IMR-90 (cell line): ENCODE data around the gene CD19. TPM values are rescaled to one million over a fixed set of nuclear protein-coding genes. Genes with fewer than 3 reads are reported as not detected.

ENCODE experiments used
- ATAC-seq: fragments of 200-7000 bp; cut with Tn5 transposase; 2 replicates; pipeline ENCODE4 v1.9.1; 2020; ENCODE audit warnings: low read depth, mild to moderate bottlenecking, moderate library complexity
- BruUV-seq: library from RNA; stranded (reverse); fragments of 400-500 nt; replicated peaks from 2 replicates; lab custom pipeline; 2021; lab: Mats Ljungman, UMichigan
- CTCF ChIA-PET: fragments of 300-600 bp; formaldehyde crosslinking; extraction: SDS; loops from one replicate; lab custom pipeline; 2021; ENCODE audit warnings: antibody characterized with exemption; lab: Yijun Ruan, JAX
- POLR2A ChIA-PET: fragments of 300-600 bp; sonication (Branson Sonifier 250); formaldehyde crosslinking; loops from one replicate; lab custom pipeline; 2022; ENCODE audit warnings: antibody characterized with exemption; ENCODE audit not compliant: unreplicated experiment; lab: Charles Lee
- DNase-seq: peaks from one replicate; pipeline ENCODE4 v3.0.0; 2013
- H2AFZ ChIP-seq: replicated peaks from 2 replicates; pipeline ENCODE3; 2013; ENCODE audit warnings: low read length, mild to moderate bottlenecking; ENCODE audit not compliant: poor library complexity
- H2AK5ac ChIP-seq: 2 replicates; pipeline ENCODE4 v1.6.1; 2013; ENCODE audit warnings: low read depth, low read length, inconsistent platforms
- H2AK9ac ChIP-seq: replicated peaks from 2 replicates; pipeline ENCODE3; 2013; ENCODE audit warnings: mild to moderate bottlenecking, low read depth, low read length, moderate library complexity; ENCODE audit not compliant: poor library complexity
- H2BK120ac ChIP-seq: 2 replicates; pipeline ENCODE4 v1.6.1; 2013; ENCODE audit warnings: low read depth, low read length, inconsistent platforms
- H2BK15ac ChIP-seq: 3 replicates; pipeline ENCODE4 v1.6.1; 2013; ENCODE audit warnings: low read depth, low read length, inconsistent platforms
- H2BK20ac ChIP-seq: 2 replicates; pipeline ENCODE4 v1.6.1; 2013; ENCODE audit warnings: low read depth, mild to moderate bottlenecking, inconsistent platforms, low read length, moderate library complexity
- H2BK5ac ChIP-seq: 2 replicates; pipeline ENCODE4 v1.6.1; 2013; ENCODE audit warnings: mild to moderate bottlenecking, low read depth, low read length, inconsistent platforms; ENCODE audit not compliant: poor library complexity, severe bottlenecking
- H3K14ac ChIP-seq: replicated peaks from 2 replicates; pipeline ENCODE4 v1.6.1; 2013; ENCODE audit warnings: low read depth, low read length, inconsistent platforms
- H3K18ac ChIP-seq: 2 replicates; pipeline ENCODE4 v1.6.1; 2013; ENCODE audit warnings: low read depth, low read length, control low read depth
- H3K23ac ChIP-seq: 2 replicates; pipeline ENCODE4 v1.6.1; 2013; ENCODE audit warnings: low read depth, low read length, inconsistent platforms
- H3K27ac ChIP-seq: 2 replicates; pipeline ENCODE4 v1.5.1; 2013; ENCODE audit warnings: mild to moderate bottlenecking, control low read depth, low read length; ENCODE audit not compliant: insufficient read depth
- H3K27me3 ChIP-seq: 2 replicates; pipeline ENCODE4 v1.6.1; 2013; ENCODE audit warnings: low read length; ENCODE audit not compliant: control insufficient read depth, insufficient read depth
- H3K36me3 ChIP-seq: 2 replicates; pipeline ENCODE4 v1.6.1; 2013; ENCODE audit warnings: low read length, mixed read lengths; ENCODE audit not compliant: control insufficient read depth, insufficient read depth
- H3K4ac ChIP-seq: 2 replicates; pipeline ENCODE4 v1.6.1; 2013; ENCODE audit warnings: low read depth, low read length, inconsistent platforms
- H3K4me1 ChIP-seq: 2 replicates; pipeline ENCODE4 v1.6.1; 2013; ENCODE audit warnings: low read length, mixed read lengths; ENCODE audit not compliant: control insufficient read depth, insufficient read depth
- H3K4me2 ChIP-seq: 2 replicates; pipeline ENCODE4 v1.6.1; 2013; ENCODE audit warnings: low read depth, mild to moderate bottlenecking, control low read depth, low read length, moderate library complexity
- H3K4me3 ChIP-seq: 2 replicates; pipeline ENCODE4 v1.5.1; 2013; ENCODE audit warnings: low read depth, mild to moderate bottlenecking, control low read depth, low read length, moderate library complexity; ENCODE audit not compliant: insufficient read depth
- H3K56ac ChIP-seq: 2 replicates; pipeline ENCODE4 v1.6.1; 2013; ENCODE audit warnings: low read length, inconsistent platforms; ENCODE audit not compliant: insufficient read depth; ENCODE audit errors: extremely low read depth
- H3K79me1 ChIP-seq, 2 experiments: 2 replicates each; pipeline ENCODE4 v1.6.1; 2013; ENCODE audit warnings: low read length in 2 of 2, inconsistent platforms in 1 of 2, low read depth in 1 of 2
- H3K9ac ChIP-seq: 2 replicates; pipeline ENCODE4 v1.6.1; 2013; ENCODE audit warnings: low read depth, low read length, control low read depth
- H3K9me1 ChIP-seq: 2 replicates; pipeline ENCODE4 v1.6.1; 2013; ENCODE audit warnings: low read length, inconsistent platforms; ENCODE audit not compliant: insufficient read depth
- H3K9me3 ChIP-seq: 2 replicates; pipeline ENCODE4 v1.6.1; 2013; ENCODE audit warnings: low read length; ENCODE audit not compliant: control insufficient read depth, insufficient read depth
- H4K20me1 ChIP-seq: 2 replicates; pipeline ENCODE4 v1.6.1; 2013; ENCODE audit warnings: low read length, inconsistent platforms; ENCODE audit not compliant: insufficient read depth
- H4K5ac ChIP-seq: 2 replicates; pipeline ENCODE4 v1.6.1; 2013; ENCODE audit warnings: mild to moderate bottlenecking, low read depth, low read length, control low read depth
- H4K8ac ChIP-seq, 2 experiments: 2 replicates each; pipeline ENCODE4 v1.6.1; 2013; ENCODE audit warnings: low read depth in 2 of 2, low read length in 2 of 2, control low read depth in 1 of 2, inconsistent platforms in 1 of 2
- H4K91ac ChIP-seq: 2 replicates; pipeline ENCODE4 v1.6.1; 2013; ENCODE audit warnings: low read depth, low read length, inconsistent platforms; ENCODE audit not compliant: insufficient read depth
- BHLHE40 ChIP-seq: fragments of 150-350 bp; IDR thresholded peaks from 2 replicates; pipeline ENCODE4 v1.6.1; 2016; ENCODE audit warnings: mild to moderate bottlenecking, low read depth, low read length
- CHD1 ChIP-seq: IDR thresholded peaks from 2 replicates; pipeline ENCODE4 v1.6.1; 2012; ENCODE audit warnings: low read depth, low read length, improper control_type of control experiment
- CTCF ChIP-seq: conservative IDR thresholded peaks from 2 replicates; pipeline ENCODE4 v1.5.1; 2012; ENCODE audit warnings: mild to moderate bottlenecking, low read depth, low read length, improper control_type of control experiment
- ELK1 ChIP-seq: fragments of 150-350 bp; IDR thresholded peaks from 2 replicates; pipeline ENCODE4 v1.6.1; 2016; ENCODE audit warnings: low read depth, mild to moderate bottlenecking, low read length, moderate library complexity, borderline replicate concordance
- MAFK ChIP-seq: IDR thresholded peaks from 2 replicates; pipeline ENCODE4 v1.6.1; 2012; ENCODE audit warnings: low read depth, low read length, improper control_type of control experiment
- MAZ ChIP-seq: IDR thresholded peaks from 2 replicates; pipeline ENCODE4 v1.6.1; 2012; ENCODE audit warnings: low read depth, mild to moderate bottlenecking, low read length, improper control_type of control experiment, moderate library complexity, borderline replicate concordance
- POLR2A ChIP-seq: IDR thresholded peaks from 2 replicates; pipeline ENCODE4 v1.6.1; 2012; ENCODE audit warnings: mild to moderate bottlenecking, low read depth, low read length
- RCOR1 ChIP-seq: IDR thresholded peaks from 2 replicates; pipeline ENCODE4 v1.6.1; 2012; ENCODE audit warnings: mild to moderate bottlenecking, low read length, improper control_type of control experiment; ENCODE audit not compliant: insufficient replicate concordance
- RFX5 ChIP-seq: IDR thresholded peaks from 2 replicates; pipeline ENCODE4 v1.8.0; 2012; ENCODE audit warnings: low read depth, mild to moderate bottlenecking, low read length, moderate library complexity
- SMC3 ChIP-seq: fragments of 150-350 bp; IDR thresholded peaks from 2 replicates; pipeline ENCODE4 v1.6.1; 2016; ENCODE audit warnings: low read depth, mild to moderate bottlenecking, antibody characterized with exemption, low read length, moderate library complexity
- WGBS, 2 experiments: methylation state at CpG; one replicate each; pipeline versions ENCODE4 v1.1.5 to v1.1.7; 2013; ENCODE audit warnings: missing lambda C conversion rate in 2 of 2; ENCODE audit not compliant: insufficient read length in 1 of 2; ENCODE audit errors: extremely low coverage in 2 of 2; 5-methylcytosine and 5-hydroxymethylcytosine counted together
- dilution Hi-C: fragments of 300-500 bp; cut with HindIII; formaldehyde crosslinking; loops from one replicate; pipeline ENCODE4 v1.14.3; 2018; ENCODE audit warnings: low sequenced_read_pairs; ENCODE audit not compliant: unreplicated experiment
- in situ Hi-C: fragments of 300-500 bp; cut with MboI; formaldehyde crosslinking; loops from 3 replicates; pipeline ENCODE4 v1.14.3; 2019; ENCODE audit warnings: low sequenced_read_pairs, inconsistent platforms, mixed read lengths
- intact Hi-C: fragments of 100-400 bp; cut with micrococcal nuclease; formaldehyde crosslinking; loops from 2 replicates; pipeline ENCODE4 v1.10.0; 2022
- polyA plus RNA-seq, 3 experiments: library from polyadenylated mRNA; depleted of rRNA; stranded (reverse); fragments of >200 nt; gene quantifications; 2 replicates each; pipeline ENCODE4 v1.2.3, GENCODE V29; 2012; ENCODE audit warnings: low replicate concordance in 1 of 3
- total RNA-seq: library from RNA; depleted of rRNA; stranded (reverse); fragments of >200 nt; gene quantifications from 2 replicates; pipeline ENCODE4 v1.2.3, GENCODE V29; 2012

CD19 gene
- total and polyA plus RNA-seq, 2 of the 4 experiments (the other 2 are of a cell fraction), result not detected

- Histone ChIP-seq H2AK9ac (no peak overlapping the region), H4K20me1 (peaks cover 9% of the 10 kb centered on the region; the same call in 1 of the 2 replicates), H3K4me3 (no peak overlapping the region), H2BK20ac (no peak overlapping the region), H3K18ac (no peak overlapping the region), H2AFZ (no peak overlapping the region), H3K23ac (no peak overlapping the region), H3K9me3 (no peaks in the 10 kb centered on the region), H4K5ac (no peak overlapping the region), H2BK5ac (no peak overlapping the region), H4K91ac (no peak overlapping the region), H3K56ac (no peak overlapping the region), H3K79me1 (peaks cover 0 to 13% of the 10 kb centered on the region in 2 experiments; a peak in 3 of 4 replicates), H3K36me3 (peaks cover 10% of the 10 kb centered on the region), H3K4ac (no peak overlapping the region), H3K27me3 (no peaks in the 10 kb centered on the region), H4K8ac (no peak overlapping the region), H3K9me1 (peaks cover 7% of the 10 kb centered on the region), H3K27ac (no peak overlapping the region), H3K4me2 (no peak overlapping the region), H2BK15ac (no peak overlapping the region), H3K4me1 (peaks cover 2% of the 10 kb centered on the region; the same call in 1 of the 2 replicates), H3K9ac (no peak overlapping the region), H2AK5ac (no peak overlapping the region), H2BK120ac (no peak overlapping the region), H3K14ac (no peak overlapping the region)
- ATAC-seq, result no peak
- POLR2A ChIA-PET, result no interaction called here
- no CpG with 5 or more reads among the region's 3 CpGs for WGBS, 2 experiments
- no peak for DNase-seq
- intact Hi-C loops, result no loop called here
- dilution Hi-C loops, result no loop called here
- CTCF ChIA-PET, result interaction anchor here (0.5 kb wide), 1 partner anchor 15 kb away, joined by 4 read pairs; no protein-coding TSS in a partner anchor
- BruUV-seq, result no TSS peak
- TF ChIP-seq RCOR1, result no peak
- TF ChIP-seq RFX5, result no peak
- no peak for TF ChIP-seq SMC3
- no peak for TF ChIP-seq MAZ
- no peak for TF ChIP-seq BHLHE40
- TF ChIP-seq CTCF, result no peak
- TF ChIP-seq ELK1, result no peak
- no peak for TF ChIP-seq POLR2A
- TF ChIP-seq CHD1, result no peak
- no peak for TF ChIP-seq MAFK
- in situ Hi-C loops, result loop anchor here (5.0 kb wide), 1 partner anchor 46 kb away; the partner anchor contains the start of gene ATP2A1
These were observed 8.6 kb upstream of the CD19 start for GRCh38 chr16:28923231-28923587.
